SH-SY5Y (cell line): ENCODE data around the gene NBEAL2.

Experiments
- GATA2 ChIP-seq: IDR thresholded peaks from 2 replicates; pipeline ENCODE4 v1.6.1; 2011; ENCODE audit warnings: mild to moderate bottlenecking, low read depth, low read length
- GATA3 ChIP-seq: IDR thresholded peaks from 2 replicates; pipeline ENCODE4 v1.6.1; 2011; ENCODE audit warnings: low read depth, mild to moderate bottlenecking, low read length, moderate library complexity

DNA sequence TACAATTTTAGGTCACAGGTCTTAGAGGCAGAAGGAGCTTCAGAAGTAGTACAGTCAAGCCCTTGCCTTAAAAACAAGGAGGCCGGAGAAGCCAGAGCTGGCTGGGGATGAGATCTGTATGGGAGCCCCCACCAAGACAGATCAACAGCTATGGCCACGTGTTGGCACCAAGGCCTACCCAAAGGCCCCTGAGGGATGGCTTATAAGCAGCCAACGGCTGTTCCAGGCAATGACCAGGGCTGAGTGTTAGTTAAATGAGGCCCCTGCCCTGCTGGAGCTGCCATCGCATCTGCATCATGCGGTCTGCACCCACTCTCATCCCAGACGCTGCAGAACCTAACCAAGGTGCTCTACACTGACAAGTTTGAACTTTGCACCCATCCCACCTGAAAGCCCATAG is 46.2 kb upstream of the NBEAL2 start:
- no peak for TF ChIP-seq GATA2
- TF ChIP-seq GATA3 = no peak
